Activated CD8-positive, alpha-beta memory T cell treated with anti-CD3 and anti-CD28 coated beads, Interleukin-2, amount 10 ng/mL, durations not matched to agents 7 days and 5 days (primary cell): ENCODE results near the gene CLK2. TPM values are rescaled to one million over a fixed set of nuclear protein-coding genes. Genes with fewer than 3 reads are reported as not detected.
A peak's percentile ranks its signal among the peaks of the same experiment; 100 is the strongest.
"Not testable (repeated sequence)": the region's sequence is repeated elsewhere in the genome, so short reads cannot be mapped to it uniquely, and the experiment has no call there.

Experiments
- ATAC-seq: fragments of 150-1000 bp; cut with Tn5 transposase; one replicate; pipeline ENCODE4 v1.10.0; 2021; ENCODE audit warnings: moderate library complexity
- CTCF ChIA-PET: fragments of 350-600 bp; sonication (Branson Sonifier 250); formaldehyde crosslinking; loops from one replicate; lab custom pipeline; 2021; ENCODE audit warnings: antibody characterized with exemption; lab: Charles Lee
- DNase-seq: peaks from one replicate; pipeline ENCODE4 v3.0.0-alpha.2; 2020
- H3K27ac Mint-ChIP-seq: one replicate; pipeline ENCODE4 v1.8.0; 2021; ENCODE audit warnings: mild to moderate bottlenecking, mixed read lengths
- H3K27me3 Mint-ChIP-seq: one replicate; pipeline ENCODE4 v1.8.0; 2021; ENCODE audit warnings: mixed read lengths
- H3K36me3 Mint-ChIP-seq: one replicate; pipeline ENCODE4 v1.8.0; 2021; ENCODE audit warnings: mild to moderate bottlenecking, mixed read lengths
- H3K4me1 Mint-ChIP-seq: one replicate; pipeline ENCODE4 v1.8.0; 2021; ENCODE audit warnings: mixed read lengths
- H3K4me3 Mint-ChIP-seq: one replicate; pipeline ENCODE4 v1.8.0; 2021; ENCODE audit warnings: mild to moderate bottlenecking, moderate library complexity, mixed read lengths
- H3K9me3 Mint-ChIP-seq: one replicate; pipeline ENCODE4 v1.8.0; 2022; ENCODE audit warnings: low read depth, mixed read lengths
- total RNA-seq, 2 experiments: library from RNA; stranded (reverse); gene quantifications; one replicate each; pipeline ENCODE4 v1.2.3, GENCODE V29; 2021

Gene CLK2
- total RNA-seq, 2 experiments from 2014 or later, result 94.8 to 108 TPM

DNA sequence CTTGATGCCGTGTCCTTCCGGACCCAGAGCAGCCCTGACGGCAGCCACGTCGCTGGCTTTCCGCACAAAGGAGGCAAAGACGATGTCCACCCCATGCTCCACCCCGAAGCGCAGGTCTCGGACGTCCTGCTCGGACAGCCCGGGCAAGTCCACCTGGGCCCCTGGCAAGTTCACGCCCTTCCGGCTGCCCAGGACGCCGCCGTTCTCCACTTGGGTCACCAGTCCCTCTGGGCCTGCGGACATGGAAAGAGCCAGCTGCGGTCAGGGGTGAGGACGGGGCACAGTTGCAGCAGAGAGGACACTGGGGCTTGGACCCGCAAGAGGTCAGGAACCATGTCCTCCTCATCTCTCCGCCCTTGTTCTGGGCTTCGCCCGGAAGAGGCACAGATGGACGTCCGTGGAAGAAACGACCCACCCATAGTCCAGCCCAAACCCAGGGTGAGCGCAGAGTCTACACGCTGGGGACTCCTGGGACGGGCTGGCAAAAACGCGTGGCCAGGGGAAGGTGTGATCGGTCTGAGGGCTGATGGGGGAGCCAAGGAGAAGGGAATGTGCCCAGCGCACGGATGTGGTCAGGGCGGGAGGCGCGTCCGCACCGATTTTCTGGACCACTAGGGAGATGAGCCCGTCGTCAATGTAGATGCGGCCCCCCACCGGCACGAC lies 21.3 kb upstream of the CLK2 start:
- Mint-ChIP-seq H3K27ac (no peak overlapping the region), H3K4me1 (peaks cover 7% of the 10 kb centered on the region), H3K4me3 (peak overlapping the region; percentile 25), H3K27me3 (peaks cover 46% of the 10 kb centered on the region), H3K36me3 (no peaks in the 10 kb centered on the region), H3K9me3 (no peaks in the 10 kb centered on the region)
- ATAC-seq (no peak), DNase-seq (no peak)
- CTCF ChIA-PET, result no interaction called here

DNA sequence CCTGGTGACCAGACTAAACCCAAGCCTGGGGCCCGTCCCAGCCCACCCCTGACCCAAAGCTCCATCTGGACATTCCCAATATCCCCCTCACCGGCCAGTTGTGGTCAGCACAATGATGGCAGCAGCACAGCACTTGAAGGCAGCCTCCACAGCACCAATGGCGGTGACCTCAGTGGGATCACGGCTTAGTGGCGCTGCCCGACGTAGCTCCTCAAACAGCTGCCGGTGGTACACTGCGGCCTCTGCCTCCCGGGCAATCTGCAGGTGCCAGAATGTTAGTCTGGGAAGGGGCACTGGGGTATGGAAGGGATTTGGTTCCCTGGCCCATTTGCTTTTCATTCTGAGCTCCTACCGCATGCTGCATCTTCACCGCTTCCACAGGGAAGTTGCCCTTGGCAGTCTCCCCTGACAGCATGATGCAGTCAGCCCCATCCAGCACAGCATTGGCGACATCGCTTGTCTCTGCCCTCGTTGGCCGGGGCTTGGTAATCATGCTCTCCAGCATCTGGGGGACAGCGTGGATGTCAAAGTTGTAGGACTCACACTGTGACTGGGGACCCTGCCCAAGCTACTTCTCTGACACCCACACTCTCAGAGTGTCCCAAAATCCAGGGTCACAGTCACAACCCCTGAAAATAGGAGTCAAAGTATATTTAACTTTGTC lies 19.9 kb upstream of the CLK2 start:
- CTCF ChIA-PET, result interaction anchor here (0.6 to 1.7 kb wide), 3 partner anchors 15 to 42 kb away, joined by 3 to 5 read pairs (median 3); no protein-coding TSS in a partner anchor
- DNase-seq, result no peak
- peaks cover 7% of the 10 kb centered on the region for H3K4me1 Mint-ChIP-seq
- no peak for ATAC-seq
- H3K4me3 Mint-ChIP-seq, result no peak overlapping the region
- H3K36me3 Mint-ChIP-seq, result no peaks in the 10 kb centered on the region
- no peaks in the 10 kb centered on the region for H3K9me3 Mint-ChIP-seq
- no peak overlapping the region for H3K27ac Mint-ChIP-seq
- peaks cover 46% of the 10 kb centered on the region for H3K27me3 Mint-ChIP-seq

DNA sequence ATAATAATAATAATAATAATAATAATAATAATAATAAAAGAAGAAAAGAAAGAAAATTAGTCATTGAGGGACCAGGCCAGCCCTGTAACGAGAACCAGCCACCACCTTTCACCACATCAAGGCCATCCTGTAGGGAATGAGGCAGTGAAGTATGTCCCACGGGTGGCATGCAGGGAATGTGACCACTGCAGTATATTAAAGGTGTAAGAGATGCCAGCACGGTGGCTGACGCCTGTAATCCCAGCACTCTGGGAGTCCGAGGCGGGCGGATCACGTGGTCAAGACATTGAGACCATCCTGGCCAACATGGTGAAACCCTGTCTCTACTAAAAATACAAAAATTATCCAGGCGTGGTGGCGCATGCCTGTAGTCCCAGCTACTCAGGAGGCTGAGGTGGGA lies 17.7 kb upstream of the CLK2 start:
- H3K4me3 Mint-ChIP-seq, H3K9me3 Mint-ChIP-seq, H3K36me3 Mint-ChIP-seq, H3K27ac Mint-ChIP-seq, DNase-seq, ATAC-seq, H3K4me1 Mint-ChIP-seq: not testable (repeated sequence)
- CTCF ChIA-PET, result interaction anchor here (1.8 kb wide), 1 partner anchor 11 kb away, joined by 7 read pairs; no protein-coding TSS in a partner anchor
- H3K27me3 Mint-ChIP-seq, result peaks cover 30% of the 10 kb centered on the region

DNA sequence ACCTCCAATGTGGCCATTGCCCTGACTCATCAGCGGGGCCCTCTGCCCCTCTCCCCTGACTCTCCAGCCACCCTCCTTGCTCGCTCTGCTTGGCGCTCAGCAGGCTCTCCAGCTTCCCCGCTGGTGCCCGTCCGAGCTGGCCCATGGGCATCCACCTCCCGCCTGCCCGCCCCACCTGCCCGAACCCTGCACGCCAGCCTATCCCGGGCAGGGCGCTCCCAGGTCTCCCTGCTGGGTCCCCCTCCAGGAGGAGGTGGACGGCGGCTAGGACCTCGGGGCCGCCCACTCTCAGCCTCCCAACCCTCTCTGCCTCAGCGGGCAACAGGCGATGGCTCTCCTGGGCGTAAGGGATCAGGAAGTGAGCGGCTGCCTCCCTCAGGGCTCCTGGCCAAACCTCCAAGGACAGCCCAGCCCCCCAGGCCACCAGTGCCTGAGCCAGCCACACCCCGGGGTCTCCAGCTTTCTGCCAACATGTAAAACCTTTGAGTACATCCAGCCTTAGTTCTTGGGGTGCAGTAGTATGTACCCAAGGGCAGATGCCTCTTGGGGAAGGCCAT lies 14.8 kb upstream of the CLK2 start:
- Mint-ChIP-seq H3K27ac (no peak overlapping the region), H3K9me3 (no peaks in the 10 kb centered on the region), H3K36me3 (no peaks in the 10 kb centered on the region), H3K27me3 (peaks cover 4% of the 10 kb centered on the region), H3K4me1 (no peaks in the 10 kb centered on the region), H3K4me3 (no peak overlapping the region)
- DNase-seq (no peak), ATAC-seq (no peak)
- CTCF ChIA-PET, result no interaction called here

DNA sequence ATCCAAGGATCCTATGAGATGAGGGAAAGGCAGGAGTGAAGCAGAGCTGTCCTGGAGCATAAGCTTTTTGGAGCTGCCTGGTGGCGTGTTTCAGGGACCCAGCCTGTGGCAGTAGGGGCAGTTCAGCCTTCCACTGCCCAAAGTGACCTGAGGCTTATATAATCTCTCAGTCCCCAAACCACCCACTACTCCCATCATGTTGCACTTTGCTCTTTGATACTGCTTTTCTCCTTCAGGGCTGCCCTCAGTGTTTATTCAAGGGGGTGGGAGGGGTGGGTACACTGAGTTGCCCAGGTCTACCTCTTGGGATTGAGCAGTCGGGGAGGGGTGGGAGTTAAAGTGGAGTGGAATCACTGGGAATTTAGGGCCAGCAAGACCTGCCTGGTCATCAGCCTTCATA lies 13.2 kb upstream of the CLK2 start:
- ATAC-seq (no peak), DNase-seq (no peak)
- CTCF ChIA-PET, result no interaction called here
- Mint-ChIP-seq H3K27ac (no peak overlapping the region), H3K4me1 (no peaks in the 10 kb centered on the region), H3K27me3 (peaks cover 3% of the 10 kb centered on the region), H3K36me3 (no peaks in the 10 kb centered on the region), H3K4me3 (no peak overlapping the region), H3K9me3 (no peaks in the 10 kb centered on the region)

DNA sequence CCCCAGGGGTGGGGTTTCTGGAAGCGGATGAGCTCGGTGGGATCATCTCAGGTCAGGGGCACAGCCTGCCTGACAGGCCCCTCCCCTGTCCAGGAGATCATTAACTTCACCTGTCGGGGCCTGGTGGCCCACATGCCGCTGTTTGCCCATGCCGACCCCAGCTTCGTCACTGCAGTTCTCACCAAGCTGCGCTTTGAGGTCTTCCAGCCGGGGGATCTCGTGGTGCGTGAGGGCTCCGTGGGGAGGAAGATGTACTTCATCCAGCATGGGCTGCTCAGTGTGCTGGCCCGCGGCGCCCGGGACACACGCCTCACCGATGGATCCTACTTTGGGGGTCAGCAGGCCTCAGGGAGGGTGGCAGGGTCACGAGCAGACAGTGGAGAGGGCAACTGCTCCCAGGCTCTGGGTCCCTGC lies 12.3 kb upstream of the CLK2 start:
- no peak overlapping the region for H3K27ac Mint-ChIP-seq
- CTCF ChIA-PET, result interaction anchor here (1.6 kb wide), 1 partner anchor 38 kb away, joined by 3 read pairs; no protein-coding TSS in a partner anchor
- no peaks in the 10 kb centered on the region for H3K27me3 Mint-ChIP-seq

DNA sequence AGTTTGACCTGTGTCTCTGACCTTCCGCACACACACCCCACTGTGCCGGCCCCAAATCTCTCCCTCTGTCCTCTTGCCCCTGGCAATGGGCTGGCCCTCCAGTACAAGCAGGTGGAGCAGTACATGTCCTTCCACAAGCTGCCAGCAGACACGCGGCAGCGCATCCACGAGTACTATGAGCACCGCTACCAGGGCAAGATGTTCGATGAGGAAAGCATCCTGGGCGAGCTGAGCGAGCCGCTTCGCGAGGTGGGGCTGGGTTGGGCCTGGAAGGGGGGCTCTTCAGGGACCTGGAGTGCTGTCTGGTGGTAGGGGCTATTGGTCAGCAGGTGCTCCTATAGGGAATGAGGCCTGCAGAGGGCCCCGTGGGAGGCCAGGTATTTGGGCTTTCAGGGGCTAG lies 11.8 kb upstream of the CLK2 start:
- ATAC-seq, result no peak
- H3K4me1 Mint-ChIP-seq, result no peaks in the 10 kb centered on the region
- CTCF ChIA-PET, result interaction anchor here (0.5 to 1.6 kb wide), 2 partner anchors 38 to 311 kb away, joined by 3 to 4 read pairs; no protein-coding TSS in a partner anchor
- H3K36me3 Mint-ChIP-seq, result no peaks in the 10 kb centered on the region
- H3K27ac Mint-ChIP-seq, result no peak overlapping the region
- H3K27me3 Mint-ChIP-seq, result no peaks in the 10 kb centered on the region
- H3K4me3 Mint-ChIP-seq, result no peak overlapping the region
- DNase-seq, result no peak
- no peaks in the 10 kb centered on the region for H3K9me3 Mint-ChIP-seq

More for the DNA sequence above, 12.3 kb upstream of the CLK2 start:
- no peak for DNase-seq
- Mint-ChIP-seq H3K9me3 (no peaks in the 10 kb centered on the region), H3K36me3 (no peaks in the 10 kb centered on the region), H3K4me3 (no peak overlapping the region), H3K4me1 (no peaks in the 10 kb centered on the region)
- ATAC-seq, result no peak

DNA sequence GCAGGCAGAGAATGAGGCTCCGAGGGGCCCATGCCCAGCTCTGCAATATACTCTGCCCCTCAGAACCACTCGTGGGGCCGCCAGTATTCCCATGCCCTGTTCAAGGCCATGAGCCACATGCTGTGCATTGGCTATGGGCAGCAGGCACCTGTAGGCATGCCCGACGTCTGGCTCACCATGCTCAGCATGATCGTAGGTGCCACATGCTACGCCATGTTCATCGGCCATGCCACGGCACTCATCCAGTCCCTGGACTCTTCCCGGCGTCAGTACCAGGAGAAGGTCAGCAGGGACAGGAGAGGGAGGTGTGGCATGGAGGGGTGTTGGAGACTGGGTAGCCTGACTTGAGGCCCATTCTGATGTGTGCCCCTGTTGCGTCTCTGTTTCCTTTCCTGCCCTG lies 11.2 kb upstream of the CLK2 start:
- no peaks in the 10 kb centered on the region for H3K27me3 Mint-ChIP-seq
- no peak for DNase-seq
- no peak for ATAC-seq
- H3K9me3 Mint-ChIP-seq, result no peaks in the 10 kb centered on the region
- H3K36me3 Mint-ChIP-seq, result no peaks in the 10 kb centered on the region
- H3K4me1 Mint-ChIP-seq, result no peaks in the 10 kb centered on the region
- no peak overlapping the region for H3K27ac Mint-ChIP-seq
- no peak overlapping the region for H3K4me3 Mint-ChIP-seq
- CTCF ChIA-PET, result interaction anchor here (1.6 kb wide), 1 partner anchor 39 kb away, joined by 3 read pairs; no protein-coding TSS in a partner anchor

DNA sequence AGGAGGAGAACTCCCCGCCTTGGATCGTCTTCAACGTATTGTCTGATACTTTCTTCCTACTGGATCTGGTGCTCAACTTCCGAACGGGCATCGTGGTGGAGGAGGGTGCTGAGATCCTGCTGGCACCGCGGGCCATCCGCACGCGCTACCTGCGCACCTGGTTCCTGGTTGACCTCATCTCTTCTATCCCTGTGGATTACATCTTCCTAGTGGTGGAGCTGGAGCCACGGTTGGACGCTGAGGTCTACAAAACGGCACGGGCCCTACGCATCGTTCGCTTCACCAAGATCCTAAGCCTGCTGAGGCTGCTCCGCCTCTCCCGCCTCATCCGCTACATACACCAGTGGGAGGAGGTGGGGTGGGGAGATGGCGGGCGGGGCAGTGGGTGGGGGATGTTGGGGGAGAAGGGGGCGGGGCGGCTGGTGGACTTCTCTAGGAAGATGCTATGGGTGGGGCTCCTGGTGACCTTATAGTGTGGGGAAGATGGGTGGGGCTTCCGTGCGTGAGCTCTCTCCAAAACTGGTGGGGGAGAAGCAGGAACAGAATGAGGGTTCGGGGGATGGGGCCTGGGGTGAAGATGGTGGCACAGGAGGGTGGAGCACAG lies 9.3 kb upstream of the CLK2 start:
- CTCF ChIA-PET, result interaction anchor here (1.8 to 2.5 kb wide), 2 partner anchors 32 to 41 kb away, joined by 6 to 10 read pairs; no protein-coding TSS in a partner anchor
- H3K9me3 Mint-ChIP-seq, result no peaks in the 10 kb centered on the region
- ATAC-seq (no peak), DNase-seq (no peak)
- no peaks in the 10 kb centered on the region for H3K36me3 Mint-ChIP-seq
- H3K4me1 Mint-ChIP-seq, result peaks cover 6% of the 10 kb centered on the region
- H3K27me3 Mint-ChIP-seq, result no peaks in the 10 kb centered on the region
- no peak overlapping the region for H3K27ac Mint-ChIP-seq
- H3K4me3 Mint-ChIP-seq, result no peak overlapping the region

DNA sequence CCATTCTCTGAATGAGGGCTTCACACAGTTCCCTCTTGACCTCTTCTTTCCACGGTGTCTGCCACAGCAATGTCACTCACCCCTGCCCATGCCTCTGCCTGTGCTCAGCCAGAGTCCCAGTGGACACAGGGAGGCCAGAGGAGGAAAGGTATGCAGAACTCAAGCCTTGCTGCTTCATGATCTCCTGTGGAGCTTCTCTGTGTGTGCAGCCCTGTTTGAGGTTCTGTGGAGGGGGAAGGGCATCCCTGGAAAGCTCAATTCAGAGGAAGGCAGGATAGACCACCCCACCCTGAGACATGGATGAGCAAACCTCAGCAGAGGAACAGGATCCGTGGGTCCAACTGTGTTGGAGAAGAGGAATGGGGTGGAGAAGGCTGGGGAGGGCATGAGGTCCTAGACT lies 6.0 kb upstream of the CLK2 start:
- Mint-ChIP-seq H3K27ac (no peak overlapping the region), H3K27me3 (no peaks in the 10 kb centered on the region), H3K36me3 (no peaks in the 10 kb centered on the region), H3K9me3 (no peaks in the 10 kb centered on the region), H3K4me3 (no peak overlapping the region), H3K4me1 (peaks cover 22% of the 10 kb centered on the region)
- CTCF ChIA-PET, result interaction anchor here (0.7 to 3.7 kb wide), 9 partner anchors 13 to 313 kb away, joined by 3 to 28 read pairs (median 5); partner anchors contain the start of genes FDPS and KRTCAP2
- ATAC-seq (no peak), DNase-seq (no peak)

DNA sequence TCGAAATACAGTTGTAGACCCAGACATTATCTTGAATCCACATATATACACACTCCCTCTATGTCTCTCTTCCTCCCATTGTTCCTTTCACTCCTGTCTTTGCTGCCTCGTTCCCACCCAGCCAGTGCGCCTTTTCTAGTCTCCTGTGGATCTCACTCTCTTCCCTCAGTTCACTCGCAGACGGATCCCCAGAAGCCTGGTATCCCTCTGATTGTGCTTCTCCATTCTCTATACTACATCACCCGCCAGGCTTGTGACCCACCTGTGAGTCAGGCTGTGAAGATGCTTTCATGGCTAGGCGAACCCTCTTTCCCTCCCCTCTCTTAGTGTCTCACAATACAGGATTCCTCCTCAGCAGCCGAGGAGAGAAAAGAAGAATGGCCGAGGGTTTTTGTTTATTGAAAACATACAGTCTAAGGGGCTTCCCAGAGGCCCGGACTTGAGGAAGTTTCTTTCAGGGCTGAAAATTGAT lies 5.4 kb upstream of the CLK2 start:
- Mint-ChIP-seq H3K9me3 (no peaks in the 10 kb centered on the region), H3K4me3 (peak overlapping the region; percentile 68), H3K27ac (no peak overlapping the region), H3K4me1 (peaks cover 25% of the 10 kb centered on the region), H3K27me3 (no peaks in the 10 kb centered on the region), H3K36me3 (no peaks in the 10 kb centered on the region)
- CTCF ChIA-PET, result interaction anchor here (0.7 to 3.7 kb wide), 10 partner anchors 13 to 314 kb away, joined by 3 to 28 read pairs (median 4); partner anchors contain the start of genes FDPS and KRTCAP2
- no peak for DNase-seq
- ATAC-seq, result no peak

DNA sequence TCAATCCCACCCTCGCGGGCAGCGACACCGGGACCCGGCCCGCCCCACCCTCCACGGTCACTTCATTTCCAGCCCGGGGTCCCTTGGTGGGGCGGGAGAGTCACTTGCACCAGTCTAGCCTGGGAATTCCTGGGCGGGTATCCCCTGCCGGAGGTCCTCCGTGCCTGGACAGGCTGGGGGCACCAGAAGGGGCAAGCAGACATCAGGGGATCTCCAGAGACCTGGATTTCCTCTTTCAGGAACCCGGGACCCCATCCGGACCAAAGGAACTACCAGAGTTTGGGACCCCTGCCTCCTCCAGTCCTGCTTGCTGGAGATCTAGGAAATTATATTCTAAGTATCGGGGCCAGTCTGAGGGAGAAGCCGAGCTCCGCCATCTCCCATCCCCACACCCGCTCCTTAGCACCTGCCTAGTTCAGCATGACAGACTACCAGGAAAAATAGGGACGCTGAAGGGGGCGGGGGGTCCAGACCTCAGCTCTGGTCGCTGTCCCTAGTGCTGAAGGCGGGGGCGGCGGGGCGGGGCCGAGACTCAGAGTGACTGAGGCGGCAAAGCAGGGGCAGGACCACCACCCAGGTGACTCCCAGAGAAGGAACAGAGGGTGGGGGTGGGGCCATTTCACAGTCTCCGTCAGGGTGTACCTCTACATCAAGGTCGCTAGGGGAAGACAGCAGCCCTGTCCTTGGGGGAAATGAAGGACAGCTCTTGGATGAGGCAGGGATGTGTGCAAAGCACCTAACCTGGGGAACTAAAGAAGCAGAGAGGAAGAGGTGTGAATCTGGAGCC lies 4.8 kb upstream of the CLK2 start:
- H3K27ac Mint-ChIP-seq, result no peak overlapping the region
- peak overlapping the region; percentile 68 for H3K4me3 Mint-ChIP-seq
- ATAC-seq (peak; percentile 13), DNase-seq (peak; percentile 78)
- no peaks in the 10 kb centered on the region for H3K27me3 Mint-ChIP-seq
- no peaks in the 10 kb centered on the region for H3K9me3 Mint-ChIP-seq
- CTCF ChIA-PET, result interaction anchor here (0.9 to 3.7 kb wide), 8 partner anchors 14 to 314 kb away, joined by 3 to 28 read pairs (median 4); partner anchors contain the start of genes FDPS and KRTCAP2
- H3K36me3 Mint-ChIP-seq, result no peaks in the 10 kb centered on the region
- H3K4me1 Mint-ChIP-seq, result peaks cover 29% of the 10 kb centered on the region
